Cardiac fibroblast (primary cell): Measurements from ENCODE around the gene MMP28.

Experiments
- DNase-seq, 2 donors: peaks; one replicate each; pipeline versions ENCODE4 v3.0.0 to v3.0.0-alpha.2; 2010; ENCODE audit warnings: low read depth in 2 of 2
- H3K4me3 ChIP-seq, 2 donors: replicated peaks in 1 of 2; 1 replicate in 1 of 2; 2 replicates in 1 of 2; pipeline ENCODE4 v1.5.1; 2011; ENCODE audit warnings: low read depth in 2 of 2, low read length in 2 of 2, mild to moderate bottlenecking in 2 of 2, moderate library complexity in 1 of 2
- TF ChIP-seq, protein P1 (sequence below): IDR thresholded peaks from one replicate; pipeline ENCODE4 v1.5.1; 2011; ENCODE audit warnings: low read depth, mild to moderate bottlenecking, low read length, inconsistent platforms

The MMP28 gene

DNA sequence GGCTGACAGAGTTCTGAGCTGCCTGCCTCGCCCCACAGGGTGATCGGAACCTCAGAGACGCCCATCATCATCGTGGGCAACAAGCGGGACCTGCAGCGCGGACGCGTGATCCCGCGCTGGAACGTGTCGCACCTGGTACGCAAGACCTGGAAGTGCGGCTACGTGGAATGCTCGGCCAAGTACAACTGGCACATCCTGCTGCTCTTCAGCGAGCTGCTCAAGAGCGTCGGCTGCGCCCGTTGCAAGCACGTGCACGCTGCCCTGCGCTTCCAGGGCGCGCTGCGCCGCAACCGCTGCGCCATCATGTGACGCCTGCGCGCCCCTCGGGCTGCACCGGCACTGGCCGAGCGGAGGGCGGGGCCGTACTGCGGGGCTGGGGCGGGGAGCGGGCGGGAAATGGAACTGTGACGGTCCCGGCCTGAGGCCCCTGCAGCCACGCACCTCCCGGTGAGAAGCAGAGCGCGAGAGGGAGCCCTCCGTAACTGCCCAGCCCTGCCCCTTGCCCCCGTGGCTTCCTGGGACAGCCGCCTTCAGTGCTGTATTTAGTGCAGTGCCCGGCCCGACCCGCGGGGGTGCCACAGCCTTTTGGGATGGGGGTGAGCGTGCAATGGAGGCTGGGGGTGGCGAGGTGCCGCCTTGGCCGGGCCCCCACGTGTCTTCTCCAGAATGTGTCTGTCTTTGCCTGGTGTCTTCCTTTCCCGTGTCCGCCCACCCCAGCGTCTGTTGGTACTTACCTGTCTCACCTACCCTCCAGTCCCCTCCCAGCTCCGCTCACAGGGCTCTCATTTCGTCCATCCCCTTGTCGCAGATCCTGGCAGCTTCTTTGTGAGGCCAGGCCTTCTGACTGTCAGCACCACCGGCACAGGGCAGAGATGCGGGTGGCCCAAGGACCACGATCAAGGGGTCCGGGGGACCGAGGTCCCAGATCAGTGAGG is 54.2 kb downstream of the MMP28 start:
- no peak overlapping the region for H3K4me3 ChIP-seq
- no peak for DNase-seq
- TF ChIP-seq, protein P1, sequence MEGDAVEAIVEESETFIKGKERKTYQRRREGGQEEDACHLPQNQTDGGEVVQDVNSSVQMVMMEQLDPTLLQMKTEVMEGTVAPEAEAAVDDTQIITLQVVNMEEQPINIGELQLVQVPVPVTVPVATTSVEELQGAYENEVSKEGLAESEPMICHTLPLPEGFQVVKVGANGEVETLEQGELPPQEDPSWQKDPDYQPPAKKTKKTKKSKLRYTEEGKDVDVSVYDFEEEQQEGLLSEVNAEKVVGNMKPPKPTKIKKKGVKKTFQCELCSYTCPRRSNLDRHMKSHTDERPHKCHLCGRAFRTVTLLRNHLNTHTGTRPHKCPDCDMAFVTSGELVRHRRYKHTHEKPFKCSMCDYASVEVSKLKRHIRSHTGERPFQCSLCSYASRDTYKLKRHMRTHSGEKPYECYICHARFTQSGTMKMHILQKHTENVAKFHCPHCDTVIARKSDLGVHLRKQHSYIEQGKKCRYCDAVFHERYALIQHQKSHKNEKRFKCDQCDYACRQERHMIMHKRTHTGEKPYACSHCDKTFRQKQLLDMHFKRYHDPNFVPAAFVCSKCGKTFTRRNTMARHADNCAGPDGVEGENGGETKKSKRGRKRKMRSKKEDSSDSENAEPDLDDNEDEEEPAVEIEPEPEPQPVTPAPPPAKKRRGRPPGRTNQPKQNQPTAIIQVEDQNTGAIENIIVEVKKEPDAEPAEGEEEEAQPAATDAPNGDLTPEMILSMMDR = no peak

DNA sequence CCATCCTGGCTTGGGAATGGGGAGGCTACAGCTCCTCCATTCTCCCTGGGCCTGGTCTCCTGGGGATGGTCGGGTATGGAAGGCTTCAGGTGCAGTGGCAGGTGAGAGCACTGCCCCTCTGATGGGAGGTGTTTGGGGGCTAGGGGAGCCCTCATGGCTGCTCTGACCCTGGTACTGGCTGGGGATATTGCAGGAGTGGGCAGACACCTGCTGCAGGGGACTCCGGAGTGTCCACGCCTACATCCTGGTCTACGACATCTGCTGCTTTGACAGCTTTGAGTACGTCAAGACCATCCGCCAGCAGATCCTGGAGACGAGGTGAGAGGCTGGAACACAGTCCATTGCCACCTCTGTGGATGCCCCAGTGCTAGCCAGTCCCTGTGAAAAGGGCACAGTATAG is 55.2 kb downstream of the MMP28 start:
- no peak for DNase-seq
- H3K4me3 ChIP-seq = no peak overlapping the region
- TF ChIP-seq, protein P1 = no peak

DNA sequence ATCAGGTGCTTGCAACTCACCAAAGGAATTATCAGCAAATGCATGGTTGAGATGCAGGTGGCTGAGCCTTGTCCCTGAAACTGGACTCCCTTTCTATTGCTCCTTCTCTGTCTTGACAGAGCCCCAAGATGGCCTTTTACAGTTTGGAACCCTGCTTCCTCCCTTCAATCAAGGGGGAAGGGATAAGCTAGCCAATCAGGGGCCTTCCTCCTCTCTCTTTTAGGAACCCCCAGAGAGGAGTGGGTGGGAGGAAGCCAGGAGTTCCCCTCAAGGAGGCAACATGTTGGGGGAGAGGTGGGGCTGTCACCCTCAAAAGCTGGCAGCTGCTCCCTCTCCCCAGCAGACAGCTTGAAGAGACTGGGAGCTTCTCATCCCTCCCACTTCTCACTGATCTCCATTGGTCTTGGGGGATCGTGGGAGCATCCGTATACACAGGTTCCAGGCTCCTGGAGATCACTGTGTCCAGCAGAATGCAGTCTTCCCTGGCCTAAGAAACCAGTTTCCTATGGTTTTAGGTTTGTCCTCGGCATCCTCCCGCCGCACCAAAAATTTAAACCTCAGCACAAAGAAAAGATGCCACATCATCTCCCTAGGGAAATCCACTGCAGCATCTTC is 56.8 kb downstream of the MMP28 start:
- H3K4me3 ChIP-seq = no peak overlapping the region
- DNase-seq = no peak
- TF ChIP-seq, protein P1 = no peak

DNA sequence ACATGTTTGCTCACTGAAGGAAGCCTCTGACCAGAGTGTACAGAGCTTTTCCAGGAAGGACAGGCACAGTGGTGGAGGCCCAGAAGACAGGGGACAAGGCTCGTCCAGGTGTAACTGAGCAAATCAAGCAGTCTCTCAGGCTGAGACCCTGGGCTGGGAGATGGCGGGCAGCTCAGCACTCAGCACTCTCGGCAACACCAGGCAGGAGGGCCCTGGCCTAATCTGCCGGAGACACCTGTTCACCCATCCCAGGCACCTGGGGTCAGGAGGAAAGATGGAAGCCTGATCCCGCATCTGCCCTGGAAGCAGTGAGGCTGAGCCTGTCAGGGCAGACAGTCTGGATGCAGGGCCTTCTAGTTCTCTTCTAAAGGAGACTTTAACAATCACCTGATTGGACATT is 59.2 kb downstream of the MMP28 start:
- no peak overlapping the region for H3K4me3 ChIP-seq
- TF ChIP-seq, protein P1 = no peak
- DNase-seq = no peak

DNA sequence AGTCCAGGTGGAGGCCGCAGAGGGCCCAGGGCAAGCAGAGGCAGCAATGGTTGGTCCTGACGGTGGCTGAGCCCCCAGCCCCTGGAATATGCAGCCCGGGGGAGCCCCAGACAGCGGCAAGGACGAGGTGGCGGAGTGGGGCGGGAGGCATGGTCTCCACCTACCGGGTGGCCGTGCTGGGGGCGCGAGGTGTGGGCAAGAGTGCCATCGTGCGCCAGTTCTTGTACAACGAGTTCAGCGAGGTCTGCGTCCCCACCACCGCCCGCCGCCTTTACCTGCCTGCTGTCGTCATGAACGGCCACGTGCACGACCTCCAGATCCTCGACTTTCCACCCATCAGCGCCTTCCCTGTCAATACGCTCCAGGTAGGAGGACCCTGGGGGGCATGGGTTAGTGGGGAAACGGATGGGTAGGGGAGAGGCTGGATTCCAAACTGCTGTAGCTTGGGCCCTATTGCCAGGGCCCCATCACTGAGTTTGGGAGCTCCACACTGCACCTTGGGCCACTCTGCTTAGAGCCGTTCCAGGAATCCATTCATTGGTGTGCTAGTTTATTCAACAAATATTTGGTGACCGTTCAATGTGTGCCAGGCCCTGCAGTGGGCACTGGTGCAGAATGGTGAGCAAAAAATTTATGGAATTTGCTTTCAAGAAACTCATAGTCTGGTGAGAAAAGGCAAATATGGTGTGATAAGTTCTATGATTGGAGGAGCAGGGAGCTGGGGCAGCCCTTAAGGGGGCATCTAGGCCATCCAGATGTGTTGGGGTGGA is 60.2 kb downstream of the MMP28 start:
- DNase-seq = no peak
- TF ChIP-seq, protein P1 = no peak
- no peak overlapping the region for H3K4me3 ChIP-seq

DNA sequence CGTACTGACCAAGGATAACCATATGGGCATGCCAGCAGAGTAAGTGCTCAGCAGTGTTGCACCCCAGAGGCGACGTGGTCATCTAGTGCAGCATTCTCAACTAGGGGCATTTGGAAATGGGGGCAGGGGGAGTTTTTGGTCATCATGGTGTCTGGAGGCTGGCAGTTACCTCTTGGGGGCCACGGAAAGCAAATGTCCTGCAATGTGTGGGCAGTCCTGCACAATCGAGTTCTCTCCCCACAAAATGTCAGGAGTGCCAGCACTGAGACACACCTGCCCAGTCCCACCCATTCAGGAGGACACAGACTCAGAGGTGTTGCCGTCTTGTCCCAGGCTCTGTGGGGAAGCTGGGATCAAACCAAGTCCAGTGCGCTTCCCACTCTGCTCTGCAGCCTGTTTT is 61.0 kb downstream of the MMP28 start:
- DNase-seq = no peak
- TF ChIP-seq, protein P1 = no peak
- H3K4me3 ChIP-seq = no peak overlapping the region
